ENCODE data around the gene PIWIL1. TPM values are rescaled to one million over a fixed set of nuclear protein-coding genes. Genes with fewer than 3 reads are reported as not detected.

The PIWIL1 gene
- total and polyA plus RNA-seq, 2 experiments from 2014 or later = not detected

- TF ChIP-seq JUNB (IDR thresholded peaks at IDR 0.05; ENCODE audit: unreplicated experiment) (no peak), EZH2 (IDR thresholded peaks at IDR 0.05; ENCODE audit: low read depth, unreplicated experiment) (no peak), EZH2phosphoT487 (IDR thresholded peaks at IDR 0.05; ENCODE audit: unreplicated experiment) (no peak)
- TF ChIP-seq, protein P1, sequence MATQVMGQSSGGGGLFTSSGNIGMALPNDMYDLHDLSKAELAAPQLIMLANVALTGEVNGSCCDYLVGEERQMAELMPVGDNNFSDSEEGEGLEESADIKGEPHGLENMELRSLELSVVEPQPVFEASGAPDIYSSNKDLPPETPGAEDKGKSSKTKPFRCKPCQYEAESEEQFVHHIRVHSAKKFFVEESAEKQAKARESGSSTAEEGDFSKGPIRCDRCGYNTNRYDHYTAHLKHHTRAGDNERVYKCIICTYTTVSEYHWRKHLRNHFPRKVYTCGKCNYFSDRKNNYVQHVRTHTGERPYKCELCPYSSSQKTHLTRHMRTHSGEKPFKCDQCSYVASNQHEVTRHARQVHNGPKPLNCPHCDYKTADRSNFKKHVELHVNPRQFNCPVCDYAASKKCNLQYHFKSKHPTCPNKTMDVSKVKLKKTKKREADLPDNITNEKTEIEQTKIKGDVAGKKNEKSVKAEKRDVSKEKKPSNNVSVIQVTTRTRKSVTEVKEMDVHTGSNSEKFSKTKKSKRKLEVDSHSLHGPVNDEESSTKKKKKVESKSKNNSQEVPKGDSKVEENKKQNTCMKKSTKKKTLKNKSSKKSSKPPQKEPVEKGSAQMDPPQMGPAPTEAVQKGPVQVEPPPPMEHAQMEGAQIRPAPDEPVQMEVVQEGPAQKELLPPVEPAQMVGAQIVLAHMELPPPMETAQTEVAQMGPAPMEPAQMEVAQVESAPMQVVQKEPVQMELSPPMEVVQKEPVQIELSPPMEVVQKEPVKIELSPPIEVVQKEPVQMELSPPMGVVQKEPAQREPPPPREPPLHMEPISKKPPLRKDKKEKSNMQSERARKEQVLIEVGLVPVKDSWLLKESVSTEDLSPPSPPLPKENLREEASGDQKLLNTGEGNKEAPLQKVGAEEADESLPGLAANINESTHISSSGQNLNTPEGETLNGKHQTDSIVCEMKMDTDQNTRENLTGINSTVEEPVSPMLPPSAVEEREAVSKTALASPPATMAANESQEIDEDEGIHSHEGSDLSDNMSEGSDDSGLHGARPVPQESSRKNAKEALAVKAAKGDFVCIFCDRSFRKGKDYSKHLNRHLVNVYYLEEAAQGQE (IDR thresholded peaks at IDR 0.05; ENCODE audit: unreplicated experiment) = no peak
These were observed 29.8 kb downstream of the PIWIL1 start (continued) for GRCh38 chr12:130367523-130367922.

DNA sequence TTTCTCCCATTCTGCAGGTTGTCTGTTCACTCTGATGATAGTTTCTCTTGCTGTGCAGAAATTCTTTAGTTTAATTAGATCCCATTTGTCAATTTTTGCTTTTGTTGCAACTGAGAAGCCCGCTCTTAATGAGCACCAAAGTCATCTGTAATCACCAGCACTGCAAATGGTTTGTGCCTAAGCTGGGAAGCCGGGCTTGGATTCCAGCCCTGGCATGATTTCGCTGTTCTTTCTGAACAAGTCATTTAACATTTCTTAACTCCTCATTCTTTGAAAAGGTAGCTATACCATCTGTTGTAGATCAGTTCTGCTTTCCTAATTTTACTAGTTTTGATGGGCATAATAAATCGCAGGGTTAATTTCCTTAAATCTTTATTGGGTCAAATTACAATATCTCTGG lies 32.1 kb downstream of the PIWIL1 start:
- no peak for ATAC-seq
- no peak overlapping the region for H3K27ac Mint-ChIP-seq
- H3K4me1 ChIP-seq (ENCODE audit: insufficient read depth) = no peaks in the 10 kb centered on the region
- TF ChIP-seq EZH2phosphoT487 (IDR thresholded peaks at IDR 0.05; ENCODE audit: unreplicated experiment) (no peak), ZNF114 (CRISPR knock-in tag; IDR thresholded peaks at IDR 0.05) (no peak), JUNB (IDR thresholded peaks at IDR 0.05; ENCODE audit: unreplicated experiment) (no peak), POLR2AphosphoS5 (IDR thresholded peaks at IDR 0.05; ENCODE audit: low read depth) (no peak), STAT1 (IDR thresholded peaks at IDR 0.05; ENCODE audit: unreplicated experiment) (no peak), EZH2 (IDR thresholded peaks at IDR 0.05; ENCODE audit: low read depth, unreplicated experiment) (no peak), CREB1 (CRISPR knock-in tag; IDR thresholded peaks at IDR 0.05; ENCODE audit: low read depth) (no peak)
- TF ChIP-seq, protein P1 (IDR thresholded peaks at IDR 0.05; ENCODE audit: unreplicated experiment) = no peak
- TF ChIP-seq, protein P2, sequence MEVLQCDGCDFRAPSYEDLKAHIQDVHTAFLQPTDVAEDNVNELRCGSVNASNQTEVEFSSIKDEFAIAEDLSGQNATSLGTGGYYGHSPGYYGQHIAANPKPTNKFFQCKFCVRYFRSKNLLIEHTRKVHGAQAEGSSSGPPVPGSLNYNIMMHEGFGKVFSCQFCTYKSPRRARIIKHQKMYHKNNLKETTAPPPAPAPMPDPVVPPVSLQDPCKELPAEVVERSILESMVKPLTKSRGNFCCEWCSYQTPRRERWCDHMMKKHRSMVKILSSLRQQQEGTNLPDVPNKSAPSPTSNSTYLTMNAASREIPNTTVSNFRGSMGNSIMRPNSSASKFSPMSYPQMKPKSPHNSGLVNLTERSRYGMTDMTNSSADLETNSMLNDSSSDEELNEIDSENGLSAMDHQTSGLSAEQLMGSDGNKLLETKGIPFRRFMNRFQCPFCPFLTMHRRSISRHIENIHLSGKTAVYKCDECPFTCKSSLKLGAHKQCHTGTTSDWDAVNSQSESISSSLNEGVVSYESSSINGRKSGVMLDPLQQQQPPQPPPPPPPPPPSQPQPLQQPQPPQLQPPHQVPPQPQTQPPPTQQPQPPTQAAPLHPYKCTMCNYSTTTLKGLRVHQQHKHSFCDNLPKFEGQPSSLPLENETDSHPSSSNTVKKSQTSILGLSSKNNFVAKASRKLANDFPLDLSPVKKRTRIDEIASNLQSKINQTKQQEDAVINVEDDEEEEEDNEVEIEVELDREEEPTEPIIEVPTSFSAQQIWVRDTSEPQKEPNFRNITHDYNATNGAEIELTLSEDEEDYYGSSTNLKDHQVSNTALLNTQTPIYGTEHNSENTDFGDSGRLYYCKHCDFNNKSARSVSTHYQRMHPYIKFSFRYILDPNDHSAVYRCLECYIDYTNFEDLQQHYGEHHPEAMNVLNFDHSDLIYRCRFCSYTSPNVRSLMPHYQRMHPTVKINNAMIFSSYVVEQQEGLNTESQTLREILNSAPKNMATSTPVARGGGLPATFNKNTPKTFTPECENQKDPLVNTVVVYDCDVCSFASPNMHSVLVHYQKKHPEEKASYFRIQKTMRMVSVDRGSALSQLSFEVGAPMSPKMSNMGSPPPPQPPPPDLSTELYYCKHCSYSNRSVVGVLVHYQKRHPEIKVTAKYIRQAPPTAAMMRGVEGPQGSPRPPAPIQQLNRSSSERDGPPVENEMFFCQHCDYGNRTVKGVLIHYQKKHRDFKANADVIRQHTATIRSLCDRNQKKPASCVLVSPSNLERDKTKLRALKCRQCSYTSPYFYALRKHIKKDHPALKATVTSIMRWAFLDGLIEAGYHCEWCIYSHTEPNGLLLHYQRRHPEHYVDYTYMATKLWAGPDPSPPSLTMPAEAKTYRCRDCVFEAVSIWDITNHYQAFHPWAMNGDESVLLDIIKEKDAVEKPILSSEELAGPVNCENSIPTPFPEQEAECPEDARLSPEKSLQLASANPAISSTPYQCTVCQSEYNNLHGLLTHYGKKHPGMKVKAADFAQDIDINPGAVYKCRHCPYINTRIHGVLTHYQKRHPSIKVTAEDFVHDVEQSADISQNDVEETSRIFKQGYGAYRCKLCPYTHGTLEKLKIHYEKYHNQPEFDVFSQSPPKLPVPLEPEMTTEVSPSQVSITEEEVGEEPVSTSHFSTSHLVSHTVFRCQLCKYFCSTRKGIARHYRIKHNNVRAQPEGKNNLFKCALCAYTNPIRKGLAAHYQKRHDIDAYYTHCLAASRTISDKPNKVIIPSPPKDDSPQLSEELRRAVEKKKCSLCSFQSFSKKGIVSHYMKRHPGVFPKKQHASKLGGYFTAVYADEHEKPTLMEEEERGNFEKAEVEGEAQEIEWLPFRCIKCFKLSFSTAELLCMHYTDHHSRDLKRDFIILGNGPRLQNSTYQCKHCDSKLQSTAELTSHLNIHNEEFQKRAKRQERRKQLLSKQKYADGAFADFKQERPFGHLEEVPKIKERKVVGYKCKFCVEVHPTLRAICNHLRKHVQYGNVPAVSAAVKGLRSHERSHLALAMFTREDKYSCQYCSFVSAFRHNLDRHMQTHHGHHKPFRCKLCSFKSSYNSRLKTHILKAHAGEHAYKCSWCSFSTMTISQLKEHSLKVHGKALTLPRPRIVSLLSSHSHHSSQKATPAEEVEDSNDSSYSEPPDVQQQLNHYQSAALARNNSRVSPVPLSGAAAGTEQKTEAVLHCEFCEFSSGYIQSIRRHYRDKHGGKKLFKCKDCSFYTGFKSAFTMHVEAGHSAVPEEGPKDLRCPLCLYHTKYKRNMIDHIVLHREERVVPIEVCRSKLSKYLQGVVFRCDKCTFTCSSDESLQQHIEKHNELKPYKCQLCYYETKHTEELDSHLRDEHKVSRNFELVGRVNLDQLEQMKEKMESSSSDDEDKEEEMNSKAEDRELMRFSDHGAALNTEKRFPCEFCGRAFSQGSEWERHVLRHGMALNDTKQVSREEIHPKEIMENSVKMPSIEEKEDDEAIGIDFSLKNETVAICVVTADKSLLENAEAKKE (CRISPR knock-in tag; IDR thresholded peaks at IDR 0.05) = no peak
- TF ChIP-seq, protein P3, sequence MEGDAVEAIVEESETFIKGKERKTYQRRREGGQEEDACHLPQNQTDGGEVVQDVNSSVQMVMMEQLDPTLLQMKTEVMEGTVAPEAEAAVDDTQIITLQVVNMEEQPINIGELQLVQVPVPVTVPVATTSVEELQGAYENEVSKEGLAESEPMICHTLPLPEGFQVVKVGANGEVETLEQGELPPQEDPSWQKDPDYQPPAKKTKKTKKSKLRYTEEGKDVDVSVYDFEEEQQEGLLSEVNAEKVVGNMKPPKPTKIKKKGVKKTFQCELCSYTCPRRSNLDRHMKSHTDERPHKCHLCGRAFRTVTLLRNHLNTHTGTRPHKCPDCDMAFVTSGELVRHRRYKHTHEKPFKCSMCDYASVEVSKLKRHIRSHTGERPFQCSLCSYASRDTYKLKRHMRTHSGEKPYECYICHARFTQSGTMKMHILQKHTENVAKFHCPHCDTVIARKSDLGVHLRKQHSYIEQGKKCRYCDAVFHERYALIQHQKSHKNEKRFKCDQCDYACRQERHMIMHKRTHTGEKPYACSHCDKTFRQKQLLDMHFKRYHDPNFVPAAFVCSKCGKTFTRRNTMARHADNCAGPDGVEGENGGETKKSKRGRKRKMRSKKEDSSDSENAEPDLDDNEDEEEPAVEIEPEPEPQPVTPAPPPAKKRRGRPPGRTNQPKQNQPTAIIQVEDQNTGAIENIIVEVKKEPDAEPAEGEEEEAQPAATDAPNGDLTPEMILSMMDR (conservative IDR thresholded peaks at IDR 0.05; ENCODE audit: low read depth in 2 of 2) = no peak

More for the DNA sequence above, 32.1 kb downstream of the PIWIL1 start:
- no peaks in the 10 kb centered on the region for H3F3A ChIP-seq (replicated peaks; ENCODE audit: low read depth)
- H3K36me3 ChIP-seq (ENCODE audit: insufficient read depth) = no peaks in the 10 kb centered on the region
- no peaks in the 10 kb centered on the region for H3K79me2 ChIP-seq (replicated peaks; ENCODE audit: insufficient read depth)
- H3K9me3 Mint-ChIP-seq = peaks cover 96% of the 10 kb centered on the region
- H3K9me2 ChIP-seq (ENCODE audit: insufficient read depth) = no peaks in the 10 kb centered on the region
- peaks cover 20% of the 10 kb centered on the region for H3K36me3 Mint-ChIP-seq (ENCODE audit: low read depth)
- DNase-seq (ENCODE audit: low spot score) = no peak
- H4K20me1 ChIP-seq (replicated peaks; ENCODE audit: insufficient read depth) = no peaks in the 10 kb centered on the region
- H3K27me3 Mint-ChIP-seq (ENCODE audit: insufficient read depth, low read depth, poor library complexity) = peaks cover 2% of the 10 kb centered on the region
- H3K4me3 Mint-ChIP-seq = no peak overlapping the region
- no peaks in the 10 kb centered on the region for H3K4me1 Mint-ChIP-seq
- no peak overlapping the region for H3K4me3 ChIP-seq
- H2AFZ ChIP-seq = no peak overlapping the region
- H3K27me3 ChIP-seq (ENCODE audit: insufficient read depth) = no peaks in the 10 kb centered on the region
- H3K4me2 ChIP-seq = no peak overlapping the region
- no peak overlapping the region for H3K27ac ChIP-seq (ENCODE audit: low read depth)
